A673 (cell line): ENCODE results near the gene KAT8.

Source experiments
- CTCF ChIP-seq: fragments of 300-800, 200-600 bp; sonication (generic); conservative IDR thresholded peaks from 2 replicates; pipeline ENCODE4 v1.5.1; 2017; ENCODE audit warnings: low read depth, mild to moderate bottlenecking, antibody characterized with exemption, low read length, moderate library complexity, mixed read lengths
- EZH2 ChIP-seq: fragments of 200-600 bp; sonication (generic); IDR thresholded peaks from 2 replicates; pipeline ENCODE4 v1.6.1; 2017; ENCODE audit warnings: borderline replicate concordance, low read depth, mild to moderate bottlenecking, mixed read lengths, antibody characterized with exemption, low read length; ENCODE audit not compliant: poor library complexity, severe bottlenecking

GRCh38 chr16:31109622-31110021, 7.8 kb upstream of the KAT8 start:
- no peak for TF ChIP-seq CTCF
- no peak for TF ChIP-seq EZH2
